A549 (cell line): Measurements from ENCODE around the gene ADAMTSL3. TPM values are rescaled to one million over a fixed set of nuclear protein-coding genes. Genes with fewer than 3 reads are reported as not detected.

ENCODE experiments used
- ATAC-seq, 2 experiments: fragments of 200-7000 bp in 1 of 2; fragments of >200 bp in 1 of 2; cut with Nextera tagmentation in 1 of 2; cut with Tn5 transposase in 1 of 2; 3 replicates each; pipeline versions ENCODE4 v1.8.0 to v1.9.1; 2018 to 2020; ENCODE audit warnings: mild to moderate bottlenecking in 1 of 2, moderate library complexity in 1 of 2
- CTCF ChIA-PET: fragments of 300-600 bp; sonication (Branson Sonifier 250); formaldehyde crosslinking; extraction: SDS; loops from one replicate; lab custom pipeline; 2021; ENCODE audit warnings: antibody characterized with exemption, inconsistent platforms; lab: Yijun Ruan, JAX
- POLR2A ChIA-PET: fragments of 350-600 bp; formaldehyde crosslinking; extraction: SDS; loops from one replicate; lab custom pipeline; 2021; ENCODE audit warnings: antibody characterized with exemption, inconsistent platforms; lab: Yijun Ruan, JAX
- DNase-seq, 2 experiments: peaks; one replicate each; pipeline versions ENCODE4 v3.0.0 to v3.0.0-alpha.2; 2011 to 2016; ENCODE audit warnings: low read depth in 1 of 2, low spot score in 1 of 2
- FAIRE-seq: peaks from 2 replicates; lab custom pipeline; 2011; peaks lifted over from hg19 to GRCh38; lab: Jason Lieb, UNC
- H3K27ac ChIP-seq, 2 experiments: fragments of >200 bp; sonication (Bioruptor Twin); formaldehyde crosslinking; 3 replicates each; pipeline ENCODE4 v1.5.1; 2016 to 2017
- H3K4me1 ChIP-seq: fragments of >200 bp; sonication (Bioruptor Twin); formaldehyde crosslinking; 3 replicates; pipeline ENCODE4 v1.6.1; 2016
- H3K4me2 ChIP-seq: fragments of >200 bp; sonication (Bioruptor Twin); formaldehyde crosslinking; 3 replicates; pipeline ENCODE4 v1.6.1; 2016
- H3K4me3 ChIP-seq: fragments of >200 bp; sonication (Bioruptor Twin); formaldehyde crosslinking; 3 replicates; pipeline ENCODE4 v1.5.1; 2016
- H3K9me3 ChIP-seq: fragments of >200 bp; sonication (Bioruptor Twin); formaldehyde crosslinking; 3 replicates; pipeline ENCODE4 v1.6.1; 2016
- CBX2 ChIP-seq: fragments of 200-600 bp; sonication (generic); IDR thresholded peaks from 2 replicates; pipeline ENCODE4 v1.6.1; 2016; ENCODE audit warnings: low read depth, mild to moderate bottlenecking, borderline replicate concordance
- CBX8 ChIP-seq: fragments of 200-600 bp; sonication (generic); IDR thresholded peaks from 2 replicates; pipeline ENCODE4 v1.6.1; 2016
- EHF ChIP-seq: fragments of 250-450 bp; sonication (Bioruptor Pico); IDR thresholded peaks from 2 replicates; pipeline ENCODE4 v1.5.0; 2020; ENCODE audit warnings: mild to moderate bottlenecking
- ELK1 ChIP-seq: fragments of 150-350 bp; IDR thresholded peaks from 2 replicates; pipeline ENCODE4 v1.6.1; 2014; ENCODE audit warnings: low read depth, mild to moderate bottlenecking, low read length
- ESRRA ChIP-seq: fragments of 150-350 bp; IDR thresholded peaks from 2 replicates; pipeline ENCODE4 v1.6.1; 2014; ENCODE audit warnings: mild to moderate bottlenecking, low read length, borderline replicate concordance
- FOSB ChIP-seq: fragments of 250-450 bp; sonication (Bioruptor Pico); IDR thresholded peaks from 2 replicates; pipeline ENCODE4 v1.5.0; 2020; ENCODE audit warnings: mild to moderate bottlenecking, moderate library complexity
- FOSL2 ChIP-seq, 2 experiments: fragments of 450-650 bp in 1 of 2; fragments of >200 bp in 1 of 2; sonication (Bioruptor Twin) in 1 of 2; formaldehyde crosslinking; IDR thresholded peaks; 2 replicates each; pipeline versions ENCODE4 v1.5.0 to v1.6.1; 2016 to 2020; ENCODE audit warnings: mild to moderate bottlenecking in 1 of 2, moderate library complexity in 1 of 2
- HES2 ChIP-seq: fragments of >200 bp; sonication (Bioruptor Twin); formaldehyde crosslinking; IDR thresholded peaks from 2 replicates; pipeline ENCODE4 v1.6.1; 2016
- HEYL ChIP-seq: fragments of 250-450 bp; sonication (Bioruptor Pico); IDR thresholded peaks from 2 replicates; pipeline ENCODE4 v1.8.0; 2021; ENCODE audit warnings: mild to moderate bottlenecking, moderate library complexity
- HOXA7 ChIP-seq: fragments of 250-450 bp; sonication (Bioruptor Pico); IDR thresholded peaks from 2 replicates; pipeline ENCODE4 v1.5.0; 2020; ENCODE audit warnings: mild to moderate bottlenecking, moderate library complexity
- HOXB13 ChIP-seq: fragments of 250-450 bp; sonication (Bioruptor Pico); IDR thresholded peaks from 2 replicates; pipeline ENCODE4 v1.5.0; 2020; ENCODE audit warnings: low read depth, mild to moderate bottlenecking, moderate library complexity
- JUNB ChIP-seq: fragments of >200 bp; sonication (Bioruptor Twin); formaldehyde crosslinking; IDR thresholded peaks from 2 replicates; pipeline ENCODE4 v1.6.1; 2016
- KDM5A ChIP-seq: fragments of 200-600 bp; sonication (generic); IDR thresholded peaks from 2 replicates; pipeline ENCODE4 v1.6.1; 2016; ENCODE audit warnings: antibody characterized with exemption, mild to moderate bottlenecking
- MAFK ChIP-seq: fragments of 450-650 bp; IDR thresholded peaks from 2 replicates; pipeline ENCODE4 v1.6.1; 2014; ENCODE audit not compliant: partially characterized antibody
- MAZ ChIP-seq: fragments of 150-350 bp; IDR thresholded peaks from 2 replicates; pipeline ENCODE4 v1.6.1; 2014; ENCODE audit warnings: antibody characterized with exemption, low read depth, low read length, borderline replicate concordance
- NFE2L2 ChIP-seq: fragments of 150-350 bp; conservative IDR thresholded peaks from 2 replicates; pipeline ENCODE4 v1.6.1; 2014; ENCODE audit warnings: low read length
- NPAS2 ChIP-seq: fragments of 250-450 bp; sonication (Bioruptor Pico); IDR thresholded peaks from 2 replicates; pipeline ENCODE4 v1.8.0; 2022; ENCODE audit warnings: mild to moderate bottlenecking, moderate library complexity, borderline replicate concordance
- NR3C1 ChIP-seq: fragments of >200 bp; sonication (Bioruptor Twin); formaldehyde crosslinking; IDR thresholded peaks from 3 replicates; pipeline ENCODE4 v1.6.1; 2017
- PHF8 ChIP-seq: fragments of 200-600 bp; sonication (generic); IDR thresholded peaks from 2 replicates; pipeline ENCODE4 v1.6.1; 2016; ENCODE audit warnings: low read depth, mild to moderate bottlenecking, antibody characterized with exemption, moderate library complexity, borderline replicate concordance
- RAD21 ChIP-seq, 2 experiments: fragments of >200 bp in 1 of 2; sonication (Bioruptor Twin) in 1 of 2; formaldehyde crosslinking in 1 of 2; IDR thresholded peaks in 1 of 2; conservative IDR thresholded peaks in 1 of 2; 2 replicates in 1 of 2; 3 replicates in 1 of 2; pipeline ENCODE4 v1.6.1; 2012 to 2018; ENCODE audit warnings: inconsistent platforms in 1 of 2
- RARB ChIP-seq: fragments of 250-450 bp; sonication (Bioruptor Pico); IDR thresholded peaks from 2 replicates; pipeline ENCODE4 v1.8.0; 2021; ENCODE audit warnings: mild to moderate bottlenecking, moderate library complexity
- RFX5 ChIP-seq: fragments of 450-650 bp; IDR thresholded peaks from 2 replicates; pipeline ENCODE4 v1.7.1; 2014; ENCODE audit warnings: antibody characterized with exemption, mild to moderate bottlenecking, moderate library complexity
- RNF2 ChIP-seq: fragments of 200-600 bp; sonication (generic); IDR thresholded peaks from 2 replicates; pipeline ENCODE4 v1.6.1; 2016; ENCODE audit warnings: low read depth, mild to moderate bottlenecking, antibody characterized with exemption, moderate library complexity, borderline replicate concordance
- SREBF2 ChIP-seq: fragments of 450-650 bp; IDR thresholded peaks from 2 replicates; pipeline ENCODE4 v1.6.1; 2014; ENCODE audit warnings: mild to moderate bottlenecking, moderate library complexity
- ZC3H11A ChIP-seq: fragments of 450-650 bp; IDR thresholded peaks from 2 replicates; pipeline ENCODE4 v1.6.1; 2014; ENCODE audit warnings: antibody characterized with exemption, mild to moderate bottlenecking
- ZFP36 ChIP-seq: fragments of 450-650 bp; IDR thresholded peaks from 2 replicates; pipeline ENCODE4 v1.6.1; 2014; ENCODE audit warnings: borderline replicate concordance; ENCODE audit not compliant: partially characterized antibody
- WGBS: methylation state at CpG from one replicate; pipeline ENCODE4 v1.1.6; 2017; ENCODE audit errors: missing lambda C conversion rate; 5-methylcytosine and 5-hydroxymethylcytosine counted together
- polyA plus RNA-seq, 4 experiments: library from polyadenylated mRNA; depleted of rRNA in 3 of 4; stranded (reverse); fragments of >200 nt; fragmentation: RNase III in 1 of 4; extraction: RNeasy Plus Mini Kit Qiagen cat#74134 plus additional on column Dnase treatment in 1 of 4; gene quantifications; 2 replicates in 3 of 4; 3 replicates in 1 of 4; pipeline ENCODE4 v1.2.3, GENCODE V29; 2011 to 2017
- TF ChIP-seq, protein P1 (sequence below): IDR thresholded peaks from 2 replicates; pipeline ENCODE4 v1.6.1; 2012
- TF ChIP-seq, protein P2 (sequence below): IDR thresholded peaks from 2 replicates; pipeline ENCODE4 v1.6.1; 2012; ENCODE audit warnings: low read depth, borderline replicate concordance
- TF ChIP-seq, protein P3 (sequence below): fragments of 450-650 bp; IDR thresholded peaks from 2 replicates; pipeline ENCODE4 v1.6.1; 2014; ENCODE audit warnings: antibody characterized with exemption
- TF ChIP-seq, protein P4 (sequence below): IDR thresholded peaks from 2 replicates; pipeline ENCODE4 v1.6.1; 2012

ADAMTSL3 gene
- polyA plus RNA-seq, 2 of the 4 experiments (the other 2 are of a cell fraction): 0.22 to 0.25 TPM

GRCh38 chr15:83940136-83940535 is 286.2 kb downstream of the ADAMTSL3 start (continued):
- no peak for TF ChIP-seq HOXB13 (CRISPR knock-in tag)

GRCh38 chr15:83943043-83943442 is 289.1 kb downstream of the ADAMTSL3 start:
- FAIRE-seq: no peak
- DNase-seq: no peak
- Histone ChIP-seq H3K4me1 (no peaks in the 10 kb centered on the region), H3K4me3 (no peak overlapping the region), H3K4me2 (no peak overlapping the region), H3K27ac (no peak overlapping the region)
- CTCF ChIA-PET: interaction anchor here (1.2 kb wide), 1 partner anchor 31 kb away, joined by 3 read pairs; no protein-coding TSS in a partner anchor
- no peak for TF ChIP-seq EHF (CRISPR knock-in tag)
- no peak for TF ChIP-seq FOSL2 (IDR thresholded peaks at IDR 0.05)
- no peak for TF ChIP-seq FOSL2 (CRISPR knock-in tag; IDR thresholded peaks at IDR 0.05)
- TF ChIP-seq MAZ: no peak
- TF ChIP-seq, protein P1, sequence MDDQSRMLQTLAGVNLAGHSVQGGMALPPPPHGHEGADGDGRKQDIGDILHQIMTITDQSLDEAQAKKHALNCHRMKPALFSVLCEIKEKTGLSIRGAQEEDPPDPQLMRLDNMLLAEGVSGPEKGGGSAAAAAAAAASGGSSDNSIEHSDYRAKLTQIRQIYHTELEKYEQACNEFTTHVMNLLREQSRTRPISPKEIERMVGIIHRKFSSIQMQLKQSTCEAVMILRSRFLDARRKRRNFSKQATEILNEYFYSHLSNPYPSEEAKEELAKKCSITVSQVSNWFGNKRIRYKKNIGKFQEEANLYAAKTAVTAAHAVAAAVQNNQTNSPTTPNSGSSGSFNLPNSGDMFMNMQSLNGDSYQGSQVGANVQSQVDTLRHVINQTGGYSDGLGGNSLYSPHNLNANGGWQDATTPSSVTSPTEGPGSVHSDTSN: no peak
- no peak for TF ChIP-seq SREBF2
- TF ChIP-seq, all 56 proteins: peak for 0
- WGBS: 5% methylated on average over 3 of the region's 3 CpGs
- POLR2A ChIA-PET: no interaction called here
- ATAC-seq: no peak
- H3K9me3 ChIP-seq: no peaks in the 10 kb centered on the region

GRCh38 chr15:83943849-83944404 is 290.0 kb downstream of the ADAMTSL3 start:
- ChIA-PET POLR2A (no interaction called here), CTCF (interaction anchor here (1.2 kb wide), 1 partner anchor 31 kb away, joined by 3 read pairs; no protein-coding TSS in a partner anchor)
- H3K4me3 ChIP-seq: no peak overlapping the region

GRCh38 chr15:83947156-83947555 is 293.2 kb downstream of the ADAMTSL3 start:
- Histone ChIP-seq H3K9me3 (no peaks in the 10 kb centered on the region), H3K27ac (no peak overlapping the region), H3K4me2 (no peak overlapping the region), H3K4me1 (no peaks in the 10 kb centered on the region), H3K4me3 (no peak overlapping the region)
- FAIRE-seq (no peak), DNase-seq (no peak), ATAC-seq (no peak)
- ChIA-PET POLR2A (no interaction called here), CTCF (no interaction called here)
- 3% methylated on average over 4 of the region's 4 CpGs for WGBS
- TF ChIP-seq ELK1: no peak
- TF ChIP-seq RAD21 (conservative IDR thresholded peaks at IDR 0.05 in 1 of 2, IDR thresholded peaks at IDR 0.05 in 1 of 2): no peak
- no peak for TF ChIP-seq ZFP36
- no peak for TF ChIP-seq KDM5A
- no peak for TF ChIP-seq ZC3H11A
- TF ChIP-seq HES2: no peak
- TF ChIP-seq FOSB: no peak
- TF ChIP-seq NR3C1: no peak
- TF ChIP-seq, protein P2, sequence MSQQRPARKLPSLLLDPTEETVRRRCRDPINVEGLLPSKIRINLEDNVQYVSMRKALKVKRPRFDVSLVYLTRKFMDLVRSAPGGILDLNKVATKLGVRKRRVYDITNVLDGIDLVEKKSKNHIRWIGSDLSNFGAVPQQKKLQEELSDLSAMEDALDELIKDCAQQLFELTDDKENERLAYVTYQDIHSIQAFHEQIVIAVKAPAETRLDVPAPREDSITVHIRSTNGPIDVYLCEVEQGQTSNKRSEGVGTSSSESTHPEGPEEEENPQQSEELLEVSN: no peak
- TF ChIP-seq NPAS2 (CRISPR knock-in tag): no peak
- TF ChIP-seq RNF2: no peak
- no peak for TF ChIP-seq JUNB
- no peak for TF ChIP-seq ESRRA

More at GRCh38 chr15:83943849-83944404, 290.0 kb downstream of the ADAMTSL3 start:
- no peak for FAIRE-seq
- H3K27ac ChIP-seq: no peak overlapping the region
- no peak overlapping the region for H3K4me2 ChIP-seq
- no peaks in the 10 kb centered on the region for H3K4me1 ChIP-seq
- 9% methylated on average over 4 of the region's 4 CpGs for WGBS
- DNase-seq: no peak
- no peak for ATAC-seq
- H3K9me3 ChIP-seq: no peaks in the 10 kb centered on the region
- TF ChIP-seq, protein P3, sequence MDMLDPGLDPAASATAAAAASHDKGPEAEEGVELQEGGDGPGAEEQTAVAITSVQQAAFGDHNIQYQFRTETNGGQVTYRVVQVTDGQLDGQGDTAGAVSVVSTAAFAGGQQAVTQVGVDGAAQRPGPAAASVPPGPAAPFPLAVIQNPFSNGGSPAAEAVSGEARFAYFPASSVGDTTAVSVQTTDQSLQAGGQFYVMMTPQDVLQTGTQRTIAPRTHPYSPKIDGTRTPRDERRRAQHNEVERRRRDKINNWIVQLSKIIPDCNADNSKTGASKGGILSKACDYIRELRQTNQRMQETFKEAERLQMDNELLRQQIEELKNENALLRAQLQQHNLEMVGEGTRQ: no peak
- TF ChIP-seq CBX2 (no peak), RFX5 (no peak), HEYL (CRISPR knock-in tag) (no peak), RARB (CRISPR knock-in tag) (no peak), HOXA7 (no peak), RAD21 (conservative IDR thresholded peaks at IDR 0.05 in 1 of 2, IDR thresholded peaks at IDR 0.05 in 1 of 2) (no peak), HES2 (no peak), SREBF2 (no peak), MAFK (no peak), NFE2L2 (no peak), CBX8 (no peak), PHF8 (no peak)
- TF ChIP-seq, protein P4, sequence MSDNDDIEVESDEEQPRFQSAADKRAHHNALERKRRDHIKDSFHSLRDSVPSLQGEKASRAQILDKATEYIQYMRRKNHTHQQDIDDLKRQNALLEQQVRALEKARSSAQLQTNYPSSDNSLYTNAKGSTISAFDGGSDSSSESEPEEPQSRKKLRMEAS: no peak
- TF ChIP-seq, protein P2: no peak
